Measurements from ENCODE around the gene GPR152. TPM values are rescaled to one million over a fixed set of nuclear protein-coding genes. Genes with fewer than 3 reads are reported as not detected.

The GPR152 gene
- total and polyA plus RNA-seq, 2 donors (not counting 3 experiments of a cell fraction or from before 2014, with no cell fraction given), result not detected

DNA sequence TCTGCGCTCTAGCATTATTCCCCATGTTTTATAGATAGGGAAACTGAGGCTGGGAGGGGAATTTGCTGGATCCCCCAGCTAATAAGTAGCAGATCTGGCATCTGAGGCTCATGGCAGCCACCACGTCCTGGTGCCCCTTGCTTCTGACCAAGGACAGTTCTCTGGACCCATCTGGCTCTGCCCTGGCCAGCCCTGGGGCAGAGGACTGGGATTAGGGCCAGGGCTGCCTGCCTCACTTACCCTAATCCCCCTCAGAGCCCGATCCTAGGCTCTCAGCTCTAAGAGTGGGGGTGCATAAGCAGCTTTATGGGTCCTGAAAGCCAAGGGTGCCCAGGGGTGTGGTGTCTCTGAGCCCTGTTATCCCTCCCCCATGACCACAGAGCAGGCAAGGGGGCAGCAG is 2.5 kb upstream of the GPR152 start, which contains the start of gene CABP4:
Gene CABP4, plus strand, starts transcription at position 301 of the 400 bp plus-strand sequence. Its CDS starts 70 bp downstream, at position 371.
- no peak within 1 kb of the TSS for H3K9ac ChIP-seq (replicated peaks; ENCODE audit: extremely low read depth, insufficient read depth, low read length)
- CTCF ChIA-PET, result interaction anchor here (1.0 kb wide), 1 partner anchor 21 kb away, joined by 3 read pairs; no protein-coding TSS in a partner anchor

More for the DNA sequence above, 2.5 kb upstream of the GPR152 start, which contains the start of gene CABP4:
- Histone ChIP-seq H3K4me2 (ENCODE audit: insufficient read depth, low read length) (no peak within 1 kb of the TSS), H3K9me3 (replicated peaks; ENCODE audit: control insufficient read depth, insufficient read depth, low read length) (no peaks in the 10 kb centered on the region), H3K4me3 (replicated peaks in 1 of 3; ENCODE audit: insufficient read depth in 1 of 3, low read depth in 1 of 3, low read length in 3 of 3) (no peak within 1 kb of the TSS), H4K20me1 (replicated peaks; ENCODE audit: control insufficient read depth, extremely low read depth, insufficient read depth, low read length) (no peaks in the 10 kb centered on the region), H3K36me3 (ENCODE audit: control insufficient read depth in 2 of 2, extremely low read depth in 1 of 2, insufficient read depth in 2 of 2, low read length in 2 of 2) (no peaks in the 10 kb centered on the region), H3K79me2 (ENCODE audit: control insufficient read depth, insufficient read depth, low read length) (no peaks in the 10 kb centered on the region), H3K9me1 (replicated peaks; ENCODE audit: control insufficient read depth, extremely low read depth, insufficient read depth, low read length) (no peaks in the 10 kb centered on the region), H3K27ac (ENCODE audit: insufficient read depth, low read depth, low read length) (no peak within 1 kb of the TSS), H3K4me1 (ENCODE audit: control insufficient read depth, extremely low read depth, insufficient read depth, low read length) (peaks cover 7% of the 10 kb centered on the region), H2AFZ (ENCODE audit: low read depth, low read length) (no peak within 1 kb of the TSS), H3K27me3 (ENCODE audit: control insufficient read depth in 2 of 2, insufficient read depth in 2 of 2, low read length in 2 of 2) (no peaks in the 10 kb centered on the region)
- BruUV-seq (replicated peaks), result no TSS peak
- POLR2A ChIA-PET, result no interaction called here
- TF ChIP-seq CTCF (IDR thresholded peaks at IDR 0.05; ENCODE audit: extremely low read depth in 1 of 2, insufficient read depth in 1 of 2, low read depth in 1 of 2, low read length in 2 of 2) (no peak), GATA2 (IDR thresholded peaks at IDR 0.05; ENCODE audit: insufficient read depth, insufficient read length, low read depth, low read length) (no peak), POLR2AphosphoS5 (IDR thresholded peaks at IDR 0.05; ENCODE audit: insufficient read depth, low read depth, low read length) (no peak), EZH2 (IDR thresholded peaks at IDR 0.05; ENCODE audit: borderline replicate concordance, low read depth, low read length, severe bottlenecking) (no peak), POLR2A (IDR thresholded peaks at IDR 0.05; ENCODE audit: low read depth, low read length) (no peak), MYC (IDR thresholded peaks at IDR 0.05; ENCODE audit: low read depth, low read length) (no peak), JUN (IDR thresholded peaks at IDR 0.05; ENCODE audit: borderline replicate concordance, insufficient read depth, insufficient read length, low read depth) (no peak), FOS (IDR thresholded peaks at IDR 0.05; ENCODE audit: borderline replicate concordance, insufficient read depth, low read length) (no peak)
- TF ChIP-seq, protein P1, sequence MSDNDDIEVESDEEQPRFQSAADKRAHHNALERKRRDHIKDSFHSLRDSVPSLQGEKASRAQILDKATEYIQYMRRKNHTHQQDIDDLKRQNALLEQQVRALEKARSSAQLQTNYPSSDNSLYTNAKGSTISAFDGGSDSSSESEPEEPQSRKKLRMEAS (IDR thresholded peaks at IDR 0.05; ENCODE audit: insufficient read depth, insufficient read length), result no peak
- DNase-seq (ENCODE audit: low read depth, low spot score) (no peak), FAIRE-seq (no peak)
- intact Hi-C loops (cut with micrococcal nuclease) (no loop called here), dilution Hi-C loops (cut with MboI; ENCODE audit: extremely low pct_ligation_motif_present, low sequenced_read_pairs) (no loop called here)

Measured in endothelial cell of umbilical vein (primary cell).